ENCODE data around the gene ATG7.

- TF ChIP-seq CTCF (IDR thresholded peaks at IDR 0.05; ENCODE audit: insufficient read depth, low read length, poor library complexity, severe bottlenecking) (no peak), EZH2phosphoT487 (conservative IDR thresholded peaks at IDR 0.05; ENCODE audit: low read length) (no peak)
These were observed 241.6 kb downstream of the ATG7 start for GRCh38 chr3:11513817-11514135.

Measured in SU-DHL-6 (cell line).